Choroid plexus epithelial cell (primary cell): Measurements from ENCODE around the gene GAPVD1.

Experiments used
- DNase-seq: peaks from one replicate; pipeline ENCODE4 v3.0.0-alpha.2; 2010; ENCODE audit warnings: low read depth
- H3K4me3 ChIP-seq: 2 replicates; pipeline ENCODE4 v1.5.1; 2011; ENCODE audit warnings: low read depth, mild to moderate bottlenecking, control low read depth, low read length, moderate library complexity
- CTCF ChIP-seq: conservative IDR thresholded peaks from 2 replicates; pipeline ENCODE4 v1.5.1; 2011; ENCODE audit warnings: low read depth, mild to moderate bottlenecking, control low read depth, inconsistent platforms, low read length, moderate library complexity

Gene GAPVD1

DNA sequence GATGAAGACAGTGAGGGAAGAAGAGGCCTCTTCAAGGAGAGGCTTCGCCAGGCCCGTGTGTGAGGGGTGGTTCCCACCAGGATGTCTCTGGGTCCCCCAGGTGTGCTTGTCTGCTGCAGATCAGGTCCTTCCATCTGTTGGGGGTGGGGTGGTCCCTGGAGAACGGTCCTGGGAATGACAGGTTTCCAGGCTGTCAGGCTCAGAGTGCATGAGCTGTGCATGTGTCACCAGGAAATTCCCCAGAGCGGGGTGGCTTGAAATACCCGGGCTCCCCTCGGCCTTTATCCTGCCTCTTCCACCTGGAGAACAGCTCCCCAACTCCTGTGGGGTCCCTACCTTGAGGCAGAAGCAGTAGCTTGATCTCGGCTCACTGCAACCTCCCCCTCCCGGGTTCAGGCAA is 118.8 kb downstream of the GAPVD1 start:
- DNase-seq, result no peak
- no peak overlapping the region for H3K4me3 ChIP-seq
- no peak for TF ChIP-seq CTCF

DNA sequence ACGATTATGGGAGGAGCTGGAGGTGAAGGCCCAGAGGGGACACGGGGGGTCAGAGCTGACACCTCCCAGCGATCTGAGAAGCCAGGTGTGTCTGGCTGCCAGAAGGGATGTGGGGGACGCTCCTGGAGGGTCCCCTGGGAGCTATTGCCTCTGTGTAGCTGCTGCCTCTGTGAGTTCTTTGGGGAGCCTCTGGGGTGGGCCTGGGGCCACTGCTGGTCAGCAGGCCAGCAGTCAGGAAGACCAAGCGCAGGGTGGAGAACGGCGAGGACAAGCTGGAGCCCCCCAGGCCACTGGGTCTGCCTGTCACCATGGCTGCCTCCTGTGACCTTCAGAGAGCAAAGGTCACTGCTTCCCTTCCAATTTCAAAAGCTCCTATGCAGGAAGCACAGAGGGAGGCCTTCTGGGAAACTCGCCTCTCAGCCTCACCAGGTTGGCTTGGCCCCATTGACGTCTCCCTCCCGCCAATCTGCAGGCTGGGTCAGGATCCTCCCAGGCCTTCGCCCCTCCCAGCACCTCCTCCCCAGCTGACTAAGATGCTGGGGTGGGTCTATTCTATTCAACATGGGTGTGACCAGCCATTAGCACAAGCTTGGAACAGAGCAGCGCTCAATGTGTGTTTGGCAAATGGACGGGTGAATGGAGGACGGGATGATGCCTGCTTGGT is 126.4 kb downstream of the GAPVD1 start:
- no peak for TF ChIP-seq CTCF
- DNase-seq, result no peak
- H3K4me3 ChIP-seq, result no peak overlapping the region

- no peak overlapping the region for H3K4me3 ChIP-seq
- no peak for TF ChIP-seq CTCF
- no peak for DNase-seq
Observed at GRCh38 chr9:125388978-125389377, 127.4 kb downstream of the GAPVD1 start.

- DNase-seq, result no peak
- TF ChIP-seq CTCF, result no peak
- H3K4me3 ChIP-seq, result no peak overlapping the region
Observed at GRCh38 chr9:125391704-125392103, 130.1 kb downstream of the GAPVD1 start.

GRCh38 chr9:125393426-125393825 is 131.8 kb downstream of the GAPVD1 start:
- no peak overlapping the region for H3K4me3 ChIP-seq
- no peak for TF ChIP-seq CTCF
- DNase-seq, result peak; percentile 16

DNA sequence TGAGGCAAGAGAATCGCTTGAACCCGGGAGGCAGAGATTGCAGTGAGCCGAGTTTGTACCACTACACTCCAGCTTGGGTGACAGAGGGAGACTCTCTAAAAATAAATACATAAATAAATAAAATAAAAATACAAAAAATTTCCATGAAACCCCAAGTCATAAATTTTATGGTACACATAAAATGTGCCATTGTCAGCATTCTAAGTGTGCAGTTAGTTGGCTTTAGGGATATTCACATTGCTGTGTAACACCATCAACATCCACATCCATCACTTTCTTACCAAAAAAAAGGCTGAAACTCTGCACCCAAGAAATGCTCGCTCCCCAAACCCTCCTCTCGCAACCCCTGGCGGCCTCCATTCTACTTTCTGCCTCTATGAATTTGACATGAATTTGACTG is 135.2 kb downstream of the GAPVD1 start:
- DNase-seq, result no peak
- no peak overlapping the region for H3K4me3 ChIP-seq
- TF ChIP-seq CTCF, result no peak

GRCh38 chr9:125397736-125398135 is 136.1 kb downstream of the GAPVD1 start:
- no peak for TF ChIP-seq CTCF
- DNase-seq, result no peak
- H3K4me3 ChIP-seq, result no peak overlapping the region
